Measurements from ENCODE around the gene GZMM.

Gene GZMM

DNA sequence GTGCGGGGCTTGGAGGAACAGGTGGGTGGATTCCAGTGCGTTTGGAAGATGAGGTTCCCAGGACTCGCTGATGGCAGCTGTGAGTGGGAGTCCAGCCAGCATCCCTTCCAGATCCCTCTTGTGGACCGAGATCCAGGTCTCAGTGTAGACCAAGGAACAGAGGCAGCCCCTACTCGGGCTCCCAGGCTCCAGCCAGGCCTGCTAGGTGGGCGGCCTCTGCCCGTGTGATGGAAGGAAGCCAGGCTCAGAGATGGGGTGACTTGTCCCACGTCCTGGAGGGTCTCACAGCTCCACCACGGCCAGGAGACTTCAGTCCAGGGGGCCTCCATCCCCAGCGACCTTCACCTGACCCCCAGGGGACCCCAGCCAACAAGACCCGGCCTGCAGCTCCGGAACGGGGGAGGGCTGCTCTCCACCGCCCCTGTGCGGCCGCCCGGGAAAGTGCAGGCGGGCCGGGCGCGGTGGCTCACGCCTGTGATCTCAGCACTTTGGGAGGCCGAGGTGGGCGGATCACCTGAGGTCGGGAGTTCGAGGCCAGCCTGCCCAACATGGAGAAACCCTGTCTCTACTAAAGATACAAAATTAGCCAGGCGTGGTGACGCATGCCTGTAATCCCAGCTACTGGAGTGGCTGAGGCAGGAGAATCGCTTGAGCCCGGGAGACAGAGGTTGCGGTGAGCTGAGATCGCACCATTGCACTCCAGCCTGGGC lies 48.3 kb upstream of the GZMM start (continued):
- TF ChIP-seq ZNF354C (tag by site-specific recombination; IDR thresholded peaks at IDR 0.05; ENCODE audit: borderline replicate concordance, low read depth) = no peak
- peak; percentile 88 for TF ChIP-seq GLIS1 (tag by site-specific recombination; IDR thresholded peaks at IDR 0.05)
- no peak for TF ChIP-seq ZBTB21 (tag by site-specific recombination; IDR thresholded peaks at IDR 0.05)
- TF ChIP-seq REST (tag by site-specific recombination; IDR thresholded peaks at IDR 0.05) = no peak
- TF ChIP-seq, protein P1, sequence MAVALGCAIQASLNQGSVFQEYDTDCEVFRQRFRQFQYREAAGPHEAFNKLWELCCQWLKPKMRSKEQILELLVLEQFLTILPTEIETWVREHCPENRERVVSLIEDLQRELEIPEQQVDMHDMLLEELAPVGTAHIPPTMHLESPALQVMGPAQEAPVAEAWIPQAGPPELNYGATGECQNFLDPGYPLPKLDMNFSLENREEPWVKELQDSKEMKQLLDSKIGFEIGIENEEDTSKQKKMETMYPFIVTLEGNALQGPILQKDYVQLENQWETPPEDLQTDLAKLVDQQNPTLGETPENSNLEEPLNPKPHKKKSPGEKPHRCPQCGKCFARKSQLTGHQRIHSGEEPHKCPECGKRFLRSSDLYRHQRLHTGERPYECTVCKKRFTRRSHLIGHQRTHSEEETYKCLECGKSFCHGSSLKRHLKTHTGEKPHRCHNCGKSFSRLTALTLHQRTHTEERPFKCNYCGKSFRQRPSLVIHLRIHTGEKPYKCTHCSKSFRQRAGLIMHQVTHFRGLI (tag by site-specific recombination; IDR thresholded peaks at IDR 0.05) = no peak
- TF ChIP-seq ZNF433 (tag by site-specific recombination; IDR thresholded peaks at IDR 0.05; ENCODE audit: low read depth) = no peak
- no peak for TF ChIP-seq ZNF174 (tag by site-specific recombination; IDR thresholded peaks at IDR 0.05)
- no peak for TF ChIP-seq REPIN1 (tag by site-specific recombination; IDR thresholded peaks at IDR 0.05; ENCODE audit: low read depth)
- TF ChIP-seq, protein P2, sequence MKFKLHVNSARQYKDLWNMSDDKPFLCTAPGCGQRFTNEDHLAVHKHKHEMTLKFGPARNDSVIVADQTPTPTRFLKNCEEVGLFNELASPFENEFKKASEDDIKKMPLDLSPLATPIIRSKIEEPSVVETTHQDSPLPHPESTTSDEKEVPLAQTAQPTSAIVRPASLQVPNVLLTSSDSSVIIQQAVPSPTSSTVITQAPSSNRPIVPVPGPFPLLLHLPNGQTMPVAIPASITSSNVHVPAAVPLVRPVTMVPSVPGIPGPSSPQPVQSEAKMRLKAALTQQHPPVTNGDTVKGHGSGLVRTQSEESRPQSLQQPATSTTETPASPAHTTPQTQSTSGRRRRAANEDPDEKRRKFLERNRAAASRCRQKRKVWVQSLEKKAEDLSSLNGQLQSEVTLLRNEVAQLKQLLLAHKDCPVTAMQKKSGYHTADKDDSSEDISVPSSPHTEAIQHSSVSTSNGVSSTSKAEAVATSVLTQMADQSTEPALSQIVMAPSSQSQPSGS (tag by site-specific recombination; IDR thresholded peaks at IDR 0.05; ENCODE audit: low read depth) = no peak
- TF ChIP-seq BCL6B (tag by site-specific recombination; IDR thresholded peaks at IDR 0.05) = no peak
- no peak for TF ChIP-seq ZNF558 (tag by site-specific recombination; IDR thresholded peaks at IDR 0.05)
- no peak for TF ChIP-seq OVOL3 (tag by site-specific recombination; IDR thresholded peaks at IDR 0.05)
- no peak for TF ChIP-seq ZNF544 (tag by site-specific recombination; IDR thresholded peaks at IDR 0.05)
- TF ChIP-seq ZNF341 (tag by site-specific recombination; IDR thresholded peaks at IDR 0.05; ENCODE audit: low read depth) = no peak
- TF ChIP-seq ZNF266 (tag by site-specific recombination; IDR thresholded peaks at IDR 0.05; ENCODE audit: low read depth) = no peak
- no peak for TF ChIP-seq ZSCAN23 (tag by site-specific recombination; IDR thresholded peaks at IDR 0.05)
- no peak for TF ChIP-seq ZNF175 (tag by site-specific recombination; IDR thresholded peaks at IDR 0.05)
- TF ChIP-seq ZNF362 (tag by site-specific recombination; IDR thresholded peaks at IDR 0.05) = no peak
- no peak for TF ChIP-seq ZNF214 (tag by site-specific recombination; IDR thresholded peaks at IDR 0.05; ENCODE audit: borderline replicate concordance)
- peak; percentile 55 for TF ChIP-seq ZBTB8A (tag by site-specific recombination; IDR thresholded peaks at IDR 0.05)
- TF ChIP-seq ZNF404 (tag by site-specific recombination; IDR thresholded peaks at IDR 0.05) = no peak
- TF ChIP-seq ZSCAN5A (tag by site-specific recombination; IDR thresholded peaks at IDR 0.05) = no peak
- no peak for TF ChIP-seq ZNF707 (tag by site-specific recombination; IDR thresholded peaks at IDR 0.05)
- TF ChIP-seq, protein P3, sequence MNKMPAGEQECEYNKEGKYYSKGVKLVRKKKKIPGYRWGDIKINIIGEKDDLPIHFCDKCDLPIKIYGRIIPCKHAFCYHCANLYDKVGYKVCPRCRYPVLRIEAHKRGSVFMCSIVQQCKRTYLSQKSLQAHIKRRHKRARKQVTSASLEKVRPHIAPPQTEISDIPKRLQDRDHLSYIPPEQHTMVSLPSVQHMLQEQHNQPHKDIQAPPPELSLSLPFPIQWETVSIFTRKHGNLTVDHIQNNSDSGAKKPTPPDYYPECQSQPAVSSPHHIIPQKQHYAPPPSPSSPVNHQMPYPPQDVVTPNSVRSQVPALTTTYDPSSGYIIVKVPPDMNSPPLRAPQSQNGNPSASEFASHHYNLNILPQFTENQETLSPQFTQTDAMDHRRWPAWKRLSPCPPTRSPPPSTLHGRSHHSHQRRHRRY (tag by site-specific recombination; IDR thresholded peaks at IDR 0.05) = no peak
- TF ChIP-seq, protein P4, sequence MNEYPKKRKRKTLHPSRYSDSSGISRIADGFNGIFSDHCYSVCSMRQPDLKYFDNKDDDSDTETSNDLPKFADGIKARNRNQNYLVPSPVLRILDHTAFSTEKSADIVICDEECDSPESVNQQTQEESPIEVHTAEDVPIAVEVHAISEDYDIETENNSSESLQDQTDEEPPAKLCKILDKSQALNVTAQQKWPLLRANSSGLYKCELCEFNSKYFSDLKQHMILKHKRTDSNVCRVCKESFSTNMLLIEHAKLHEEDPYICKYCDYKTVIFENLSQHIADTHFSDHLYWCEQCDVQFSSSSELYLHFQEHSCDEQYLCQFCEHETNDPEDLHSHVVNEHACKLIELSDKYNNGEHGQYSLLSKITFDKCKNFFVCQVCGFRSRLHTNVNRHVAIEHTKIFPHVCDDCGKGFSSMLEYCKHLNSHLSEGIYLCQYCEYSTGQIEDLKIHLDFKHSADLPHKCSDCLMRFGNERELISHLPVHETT (tag by site-specific recombination; IDR thresholded peaks at IDR 0.05) = no peak
